ENCODE results near the gene KCNMA1.

- TF ChIP-seq GATA2 (IDR thresholded peaks at IDR 0.05; ENCODE audit: low read depth, low read length) (no peak), GATA3 (IDR thresholded peaks at IDR 0.05; ENCODE audit: low read depth, low read length) (no peak)
These were observed 205.4 kb downstream of the KCNMA1 start for GRCh38 chr10:77431980-77432797.

All from SH-SY5Y (cell line).